Astrocyte (in vitro differentiated cells and primary cell): ENCODE measurements around the gene XIRP1. TPM values are rescaled to one million over a fixed set of nuclear protein-coding genes. Genes with fewer than 3 reads are reported as not detected.
A peak's percentile ranks its signal among the peaks of the same experiment; 100 is the strongest.

Experiments used
- DNase-seq: peaks from one replicate; pipeline ENCODE4 v3.0.0-alpha.2; 2010; ENCODE audit warnings: low read depth
- FAIRE-seq: peaks from 2 replicates; lab custom pipeline; 2011; peaks lifted over from hg19 to GRCh38; lab: Jason Lieb, UNC
- H2AFZ ChIP-seq: 2 replicates; pipeline ENCODE4 v1.6.0; 2012; ENCODE audit warnings: low read depth, low read length, inconsistent platforms
- H3K27ac ChIP-seq: 2 replicates; pipeline ENCODE4 v1.5.1; 2011; ENCODE audit warnings: low read depth, low read length, inconsistent platforms
- H3K27me3 ChIP-seq: 2 replicates; pipeline ENCODE4 v1.6.0; 2011; ENCODE audit warnings: low read length, inconsistent platforms; ENCODE audit not compliant: insufficient read depth
- H3K36me3 ChIP-seq: 2 replicates; pipeline ENCODE4 v1.5.1; 2011; ENCODE audit warnings: low read length, inconsistent platforms; ENCODE audit not compliant: insufficient read depth
- H3K4me1 ChIP-seq: 2 replicates; pipeline ENCODE4 v1.5.1; 2011; ENCODE audit warnings: low read length, inconsistent platforms; ENCODE audit not compliant: insufficient read depth
- H3K4me2 ChIP-seq: 2 replicates; pipeline ENCODE4 v1.6.0; 2012; ENCODE audit warnings: low read length, inconsistent platforms
- H3K4me3 ChIP-seq: 2 replicates; pipeline ENCODE4 v1.5.1; 2011; ENCODE audit warnings: low read depth, mild to moderate bottlenecking, low read length, inconsistent platforms; ENCODE audit not compliant: insufficient read depth
- H3K79me2 ChIP-seq: 2 replicates; pipeline ENCODE4 v1.6.0; 2012; ENCODE audit warnings: mild to moderate bottlenecking, low read length, inconsistent platforms; ENCODE audit not compliant: insufficient read depth
- H3K9ac ChIP-seq: 2 replicates; pipeline ENCODE4 v1.6.0; 2012; ENCODE audit warnings: mild to moderate bottlenecking, low read length, inconsistent platforms
- H3K9me3 ChIP-seq: 2 replicates; pipeline ENCODE4 v1.5.1; 2012; ENCODE audit warnings: low read depth, mild to moderate bottlenecking, low read length, inconsistent platforms; ENCODE audit not compliant: insufficient read depth
- H4K20me1 ChIP-seq: 2 replicates; pipeline ENCODE4 v1.6.0; 2012; ENCODE audit warnings: low read length, inconsistent platforms; ENCODE audit not compliant: insufficient read depth
- H3K27ac Mint-ChIP-seq: one replicate; pipeline ENCODE4 v1.8.0; 2021; ENCODE audit warnings: mild to moderate bottlenecking, mixed read lengths; ENCODE audit not compliant: unreplicated experiment
- H3K27me3 Mint-ChIP-seq: one replicate; pipeline ENCODE4 v1.8.0; 2021; ENCODE audit warnings: low read depth, mixed read lengths; ENCODE audit not compliant: unreplicated experiment
- H3K36me3 Mint-ChIP-seq: one replicate; pipeline ENCODE4 v1.8.0; 2021; ENCODE audit warnings: low read depth, mixed read lengths; ENCODE audit not compliant: unreplicated experiment
- H3K4me1 Mint-ChIP-seq: one replicate; pipeline ENCODE4 v1.8.0; 2021; ENCODE audit warnings: low read depth, mixed read lengths; ENCODE audit not compliant: unreplicated experiment
- H3K4me3 Mint-ChIP-seq: one replicate; pipeline ENCODE4 v1.8.0; 2021; ENCODE audit warnings: mild to moderate bottlenecking, moderate library complexity, mixed read lengths; ENCODE audit not compliant: unreplicated experiment
- H3K9me3 Mint-ChIP-seq: one replicate; pipeline ENCODE4 v1.8.0; 2021; ENCODE audit warnings: mild to moderate bottlenecking, mixed read lengths; ENCODE audit not compliant: unreplicated experiment
- CTCF ChIP-seq: IDR thresholded peaks from 2 replicates; pipeline ENCODE4 v1.5.1; 2011; ENCODE audit warnings: low read depth, mild to moderate bottlenecking, inconsistent platforms, low read length, moderate library complexity; ENCODE audit not compliant: insufficient read depth
- EZH2 ChIP-seq: IDR thresholded peaks from 2 replicates; pipeline ENCODE4 v1.6.1; 2012; ENCODE audit warnings: mild to moderate bottlenecking, low read length, inconsistent platforms; ENCODE audit not compliant: insufficient read depth
- total RNA-seq: library from RNA; stranded (reverse); gene quantifications from 2 replicates; pipeline ENCODE4 v1.2.1, GENCODE V29; 2021

The XIRP1 gene
- total RNA-seq, 1 donor from 2014 or later, result 1.1 TPM

GRCh38 chr3:39141171-39141995, 51.0 kb downstream of the XIRP1 start:
- FAIRE-seq (no peak), DNase-seq (peak; percentile 38)
- no peak overlapping the region for H3K27ac Mint-ChIP-seq
- no peak overlapping the region for H2AFZ ChIP-seq
- H3K27me3 Mint-ChIP-seq, result no peaks in the 10 kb centered on the region
- peak overlapping the region; percentile 21 for H3K4me2 ChIP-seq
- peaks cover 19% of the 10 kb centered on the region for H3K4me1 ChIP-seq
- H3K9me3 ChIP-seq, result no peaks in the 10 kb centered on the region
- peaks cover 90% of the 10 kb centered on the region for H4K20me1 ChIP-seq
- H3K9me3 Mint-ChIP-seq, result no peaks in the 10 kb centered on the region
- no peak overlapping the region for H3K9ac ChIP-seq
- H3K36me3 ChIP-seq, result peaks cover 60% of the 10 kb centered on the region
- H3K36me3 Mint-ChIP-seq, result peaks cover 37% of the 10 kb centered on the region
- peaks cover 57% of the 10 kb centered on the region for H3K4me1 Mint-ChIP-seq
- TF ChIP-seq EZH2 (no peak), CTCF (no peak)
- peaks cover 70% of the 10 kb centered on the region for H3K79me2 ChIP-seq
- H3K4me3 ChIP-seq, result no peak overlapping the region
- no peaks in the 10 kb centered on the region for H3K27me3 ChIP-seq
- H3K27ac ChIP-seq, result no peak overlapping the region
- H3K4me3 Mint-ChIP-seq, result no peak overlapping the region

GRCh38 chr3:39140341-39140971, 51.9 kb downstream of the XIRP1 start:
- no peak overlapping the region for H3K27ac ChIP-seq

More at GRCh38 chr3:39140341-39140971, 51.9 kb downstream of the XIRP1 start:
- Histone ChIP-seq H3K27me3 (no peaks in the 10 kb centered on the region), H3K4me1 (peaks cover 12% of the 10 kb centered on the region), H3K36me3 (peaks cover 51% of the 10 kb centered on the region), H3K4me3 (no peak overlapping the region), H3K9me3 (no peaks in the 10 kb centered on the region), H3K9ac (no peak overlapping the region), H2AFZ (no peak overlapping the region), H3K4me2 (no peak overlapping the region), H4K20me1 (peaks cover 80% of the 10 kb centered on the region), H3K79me2 (peaks cover 61% of the 10 kb centered on the region)
- Mint-ChIP-seq H3K36me3 (peaks cover 35% of the 10 kb centered on the region), H3K4me3 (peak overlapping the region; percentile 47), H3K27me3 (no peaks in the 10 kb centered on the region), H3K4me1 (peaks cover 49% of the 10 kb centered on the region), H3K9me3 (no peaks in the 10 kb centered on the region), H3K27ac (peak overlapping the region; percentile 58)
- FAIRE-seq (no peak), DNase-seq (no peak)
- TF ChIP-seq CTCF, result no peak
- TF ChIP-seq EZH2, result no peak
